ENCODE results near the gene SYT9. TPM values are rescaled to one million over a fixed set of nuclear protein-coding genes. Genes with fewer than 3 reads are reported as not detected.

Gene SYT9
- total and polyA plus RNA-seq, 2 of the 8 experiments (the other 6 are each of a cell fraction or from before 2014, with no cell fraction given), result 1.5 to 2.9 TPM

GRCh38 chr11:7511401-7511800, 259.7 kb downstream of the SYT9 start:
- H3K9ac ChIP-seq (replicated peaks in 1 of 4; ENCODE audit: extremely low read depth in 1 of 4, low read depth in 3 of 4, low read length in 3 of 4), result 0 out of 7 replicates have a peak overlapping the region, but pooled peaks of 1 of the 4 experiments have one; percentile 14
- no peak overlapping the region for H3K4me2 ChIP-seq (ENCODE audit: insufficient read depth in 1 of 2, low read depth in 2 of 2, low read length in 2 of 2)
- ChIA-PET POLR2A (ENCODE audit: partially characterized antibody) (interaction anchor here (1.2 kb wide), 1 partner anchor 12 kb away, joined by 3 read pairs; no protein-coding TSS in a partner anchor), CTCF (ENCODE audit: partially characterized antibody) (interaction anchor here (0.8 to 4.4 kb wide), 5 partner anchors 12 to 154 kb away, joined by 3 to 28 read pairs (median 5); no protein-coding TSS in a partner anchor)
- H3K4me3 ChIP-seq (ENCODE audit: extremely low read depth in 1 of 4, insufficient read depth in 2 of 4, low read depth in 3 of 4, low read length in 4 of 4), result no peak overlapping the region
- no peaks in the 10 kb centered on the region for H4K20me1 ChIP-seq (replicated peaks in 1 of 2; ENCODE audit: control insufficient read depth in 1 of 2, insufficient read depth in 2 of 2, low read length in 2 of 2)
- H3K79me2 ChIP-seq (ENCODE audit: control insufficient read depth in 1 of 2, insufficient read depth in 2 of 2, low read length in 2 of 2), result no peaks in the 10 kb centered on the region
- no peak overlapping the region for H2AFZ ChIP-seq (ENCODE audit: low read length)
- H2BK12ac ChIP-seq (ENCODE audit: low read depth, low read length), result no peak overlapping the region
- no peak overlapping the region for H3K23ac ChIP-seq (ENCODE audit: insufficient read length)
- no peak overlapping the region for H2BK120ac ChIP-seq (replicated peaks; ENCODE audit: low read depth, low read length)
- FAIRE-seq (no peak), DNase-seq (ENCODE audit: low read depth in 1 of 2, low spot score in 2 of 2) (no peak)
- no peak overlapping the region for H2BK20ac ChIP-seq (ENCODE audit: low read length)
- H3K23me2 ChIP-seq (ENCODE audit: low read depth, low read length), result peaks cover 9% of the 10 kb centered on the region
- 0 out of 2 replicates have a peak overlapping the region, but pooled peaks have one; percentile 21 for H4K8ac ChIP-seq (ENCODE audit: extremely low read depth, insufficient read depth, low read length)
- H4K5ac ChIP-seq (ENCODE audit: insufficient read length, low read depth, low read length), result no peak overlapping the region
- peaks cover 0 to 17% (median 9%) of the 10 kb centered on the region in 4 experiments; a peak in 4 of 7 replicates for H3K27me3 ChIP-seq (replicated peaks in 1 of 4; ENCODE audit: control insufficient read depth in 3 of 4, extremely low read depth in 1 of 4, insufficient read depth in 3 of 4, low read length in 3 of 4)
- H4K91ac ChIP-seq (replicated peaks; ENCODE audit: insufficient read length, low read length), result no peak overlapping the region
- no peak overlapping the region for H2BK15ac ChIP-seq (ENCODE audit: low read length)
- H2AK5ac ChIP-seq (ENCODE audit: low read depth, low read length), result no peak overlapping the region
- no peaks in the 10 kb centered on the region for H3K9me3 ChIP-seq (ENCODE audit: insufficient read depth in 2 of 2, low read depth in 1 of 2, low read length in 1 of 2)
- no peaks in the 10 kb centered on the region for H3K79me1 ChIP-seq (ENCODE audit: low read depth, low read length)
- H2BK5ac ChIP-seq (ENCODE audit: low read depth, low read length), result no peak overlapping the region
- H3K18ac ChIP-seq (ENCODE audit: extremely low read depth, low read length), result no peak overlapping the region
- H3K4ac ChIP-seq (replicated peaks; ENCODE audit: insufficient read length, low read depth, low read length), result no peak overlapping the region
- H3K14ac ChIP-seq (ENCODE audit: insufficient read length), result no peak overlapping the region
- no peaks in the 10 kb centered on the region for H3K36me3 ChIP-seq (ENCODE audit: control insufficient read depth in 2 of 4, insufficient read depth in 4 of 4, low read length in 3 of 4)
- H3K27ac ChIP-seq (ENCODE audit: low read depth, low read length), result no peak overlapping the region
- H3K4me1 ChIP-seq (replicated peaks in 1 of 4; ENCODE audit: control insufficient read depth in 3 of 4, insufficient read depth in 4 of 4, low read length in 3 of 4), result peaks cover 0 to 9% (median 5%) of the 10 kb centered on the region in 4 experiments; a peak in 5 of 7 replicates
- no peak overlapping the region for H3K56ac ChIP-seq (replicated peaks; ENCODE audit: insufficient read length, low read depth, low read length)
- WGBS, 2 experiments (ENCODE audit: extremely low coverage in 1 of 2, insufficient coverage in 1 of 2, insufficient read length in 1 of 2, insufficient replicate concordance in 2 of 2, low coverage in 1 of 2, low lambda C conversion rate in 2 of 2, missing lambda C conversion rate in 1 of 2), result 87% methylated on average over 5 of the region's 5 CpGs; no CpG with 5 or more reads in 1 of the 2 experiments
- no peak for TF ChIP-seq RFX5 (IDR thresholded peaks at IDR 0.05; ENCODE audit: borderline replicate concordance, low read depth, low read length)
- no peak for TF ChIP-seq EP300 (IDR thresholded peaks at IDR 0.05; ENCODE audit: borderline replicate concordance in 1 of 2, low read depth in 2 of 2, low read length in 2 of 2)

Measured in H1 (cell line).